Body of pancreas (tissue), 4 donors: ENCODE data around the gene TTC31.

Experiments
- POLR2A ChIP-seq, 3 donors: fragments of 450-650 bp; IDR thresholded peaks; one replicate each; pipeline ENCODE4 v1.6.1; 2016; ENCODE audit warnings: antibody characterized with exemption in 3 of 3, mild to moderate bottlenecking in 2 of 3
- TF ChIP-seq, protein P1 (sequence below), 7 experiments: fragments of 450-650 bp in 4 of 7; fragments of 200-600 bp in 3 of 7; sonication (generic) in 3 of 7; IDR thresholded peaks; one replicate each; pipeline ENCODE4 v1.5.1; 2016 to 2019; ENCODE audit warnings: antibody characterized with exemption in 7 of 7

DNA sequence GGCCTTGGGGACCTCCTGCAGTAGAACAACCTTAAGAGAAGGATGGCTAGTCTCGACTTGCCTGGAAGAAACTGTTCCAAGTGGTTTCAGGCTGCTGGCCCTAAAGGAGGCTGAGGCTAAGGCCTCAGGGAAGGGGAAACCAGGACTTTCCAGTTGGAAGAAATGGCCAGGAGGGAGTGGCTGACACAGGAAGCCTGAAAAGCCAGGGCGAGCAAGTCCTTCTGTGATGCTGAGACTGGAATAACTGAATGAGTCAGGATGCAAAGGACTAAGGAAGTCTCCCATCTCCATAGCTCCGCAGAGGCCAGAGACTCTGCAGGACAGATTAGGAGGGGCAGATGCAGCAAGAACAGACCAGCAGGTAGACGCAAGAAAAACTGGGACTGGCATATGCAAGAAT is 54.3 kb downstream of the TTC31 start:
- TF ChIP-seq, protein P1, sequence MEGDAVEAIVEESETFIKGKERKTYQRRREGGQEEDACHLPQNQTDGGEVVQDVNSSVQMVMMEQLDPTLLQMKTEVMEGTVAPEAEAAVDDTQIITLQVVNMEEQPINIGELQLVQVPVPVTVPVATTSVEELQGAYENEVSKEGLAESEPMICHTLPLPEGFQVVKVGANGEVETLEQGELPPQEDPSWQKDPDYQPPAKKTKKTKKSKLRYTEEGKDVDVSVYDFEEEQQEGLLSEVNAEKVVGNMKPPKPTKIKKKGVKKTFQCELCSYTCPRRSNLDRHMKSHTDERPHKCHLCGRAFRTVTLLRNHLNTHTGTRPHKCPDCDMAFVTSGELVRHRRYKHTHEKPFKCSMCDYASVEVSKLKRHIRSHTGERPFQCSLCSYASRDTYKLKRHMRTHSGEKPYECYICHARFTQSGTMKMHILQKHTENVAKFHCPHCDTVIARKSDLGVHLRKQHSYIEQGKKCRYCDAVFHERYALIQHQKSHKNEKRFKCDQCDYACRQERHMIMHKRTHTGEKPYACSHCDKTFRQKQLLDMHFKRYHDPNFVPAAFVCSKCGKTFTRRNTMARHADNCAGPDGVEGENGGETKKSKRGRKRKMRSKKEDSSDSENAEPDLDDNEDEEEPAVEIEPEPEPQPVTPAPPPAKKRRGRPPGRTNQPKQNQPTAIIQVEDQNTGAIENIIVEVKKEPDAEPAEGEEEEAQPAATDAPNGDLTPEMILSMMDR (IDR thresholded peaks at IDR 0.05): no peak
- no peak for TF ChIP-seq POLR2A (IDR thresholded peaks at IDR 0.05)
